HG03342 (cell line): ENCODE measurements around the gene UTP4.
"Not testable (repeated sequence)": the region's sequence is repeated elsewhere in the genome, so short reads cannot be mapped to it uniquely, and the experiment has no call there.

Experiments used
- ATAC-seq: cut with Tn5 transposase; IDR thresholded peaks from one replicate; pipeline ENCODE4 v1.9.1; 2021; ENCODE audit warnings: mild to moderate bottlenecking, moderate library complexity; ENCODE audit not compliant: unreplicated experiment

Gene UTP4

GRCh38 chr16:69109486-69110270 is 22.8 kb upstream of the UTP4 start:
- no peak for ATAC-seq

GRCh38 chr16:69110406-69110805 is 22.0 kb upstream of the UTP4 start:
- ATAC-seq, result no peak

- ATAC-seq, result no peak
Measured at GRCh38 chr16:69111216-69111875, 21.1 kb upstream of the UTP4 start.

GRCh38 chr16:69111876-69112230 is 20.6 kb upstream of the UTP4 start:
- ATAC-seq, result no peak

GRCh38 chr16:69112285-69113129 is 19.9 kb upstream of the UTP4 start:
- no peak for ATAC-seq

GRCh38 chr16:69113216-69113615 is 19.2 kb upstream of the UTP4 start:
- no peak for ATAC-seq

GRCh38 chr16:69114346-69114975 is 18.0 kb upstream of the UTP4 start:
- no peak for ATAC-seq

GRCh38 chr16:69114976-69115355 is 17.5 kb upstream of the UTP4 start:
- ATAC-seq, result no peak

GRCh38 chr16:69115361-69115760 is 17.1 kb upstream of the UTP4 start:
- ATAC-seq, result no peak

GRCh38 chr16:69115837-69116236 is 16.6 kb upstream of the UTP4 start:
- no peak for ATAC-seq

GRCh38 chr16:69116256-69116875 is 16.1 kb upstream of the UTP4 start:
- ATAC-seq, result no peak

- ATAC-seq, result no peak
Measured at GRCh38 chr16:69116906-69117305, 15.5 kb upstream of the UTP4 start.

- ATAC-seq, result no peak
Measured at GRCh38 chr16:69118468-69118867, 14.0 kb upstream of the UTP4 start.

- no peak for ATAC-seq
Measured at GRCh38 chr16:69118994-69119393, 13.5 kb upstream of the UTP4 start.

- no peak for ATAC-seq
Measured at GRCh38 chr16:69119536-69119935, 12.9 kb upstream of the UTP4 start.

- no peak for ATAC-seq
Measured at GRCh38 chr16:69120096-69120664, 12.3 kb upstream of the UTP4 start.

- ATAC-seq, result no peak
Measured at GRCh38 chr16:69123910-69124309, 8.5 kb upstream of the UTP4 start.

- ATAC-seq, result not testable (repeated sequence)
Measured at GRCh38 chr16:69124406-69124805, 8.0 kb upstream of the UTP4 start.

- not testable (repeated sequence) for ATAC-seq
Measured at GRCh38 chr16:69124961-69125360, 7.5 kb upstream of the UTP4 start.

GRCh38 chr16:69126221-69126620 is 6.2 kb upstream of the UTP4 start:
- no peak for ATAC-seq
